HEK293 (cell line): Measurements from ENCODE around the gene MPZL1.

Experiments used
- GLI4 ChIP-seq: fragments of 450-650 bp; formaldehyde crosslinking; IDR thresholded peaks from 2 replicates; pipeline ENCODE4 v1.5.1; 2016; ENCODE audit warnings: missing biosample characterization, missing genetic modification characterization
- GLIS2 ChIP-seq: fragments of 450-650 bp; formaldehyde crosslinking; IDR thresholded peaks from 2 replicates; pipeline ENCODE4 v1.5.1; 2016; ENCODE audit warnings: missing biosample characterization, missing genetic modification characterization
- HOXC10 ChIP-seq: sonication (generic); formaldehyde crosslinking; IDR thresholded peaks from 2 replicates; pipeline ENCODE4 v1.8.1; 2023; ENCODE audit warnings: mild to moderate bottlenecking, missing genetic modification reagents
- HOXD13 ChIP-seq: sonication (generic); formaldehyde crosslinking; IDR thresholded peaks from 2 replicates; pipeline ENCODE4 v1.8.0; 2022; ENCODE audit warnings: missing genetic modification reagents, borderline replicate concordance
- KLF10 ChIP-seq: fragments of 450-650 bp; IDR thresholded peaks from 2 replicates; pipeline ENCODE4 v1.5.1; 2018; ENCODE audit warnings: missing biosample characterization, mild to moderate bottlenecking, missing genetic modification characterization
- TSHZ1 ChIP-seq: fragments of 450-650 bp; formaldehyde crosslinking; IDR thresholded peaks from 2 replicates; pipeline ENCODE4 v1.5.1; 2016; ENCODE audit warnings: missing biosample characterization, missing genetic modification characterization, borderline replicate concordance
- ZBTB11 ChIP-seq: fragments of 450-650 bp; formaldehyde crosslinking; conservative IDR thresholded peaks from 2 replicates; pipeline ENCODE4 v1.5.1; 2016; ENCODE audit warnings: low read depth, missing biosample characterization, missing genetic modification characterization
- ZBTB20 ChIP-seq: fragments of 450-650 bp; formaldehyde crosslinking; IDR thresholded peaks from 2 replicates; pipeline ENCODE4 v1.5.1; 2016; ENCODE audit warnings: missing biosample characterization, missing genetic modification characterization
- ZNF132 ChIP-seq: fragments of 450-650 bp; formaldehyde crosslinking; IDR thresholded peaks from 2 replicates; pipeline ENCODE4 v1.5.1; 2017; ENCODE audit warnings: missing biosample characterization, missing genetic modification characterization, borderline replicate concordance
- ZNF16 ChIP-seq: fragments of 450-650 bp; formaldehyde crosslinking; IDR thresholded peaks from 2 replicates; pipeline ENCODE4 v1.5.1; 2016; ENCODE audit warnings: low read depth, missing biosample characterization, missing genetic modification characterization
- ZNF184 ChIP-seq: fragments of 450-650 bp; IDR thresholded peaks from 2 replicates; pipeline ENCODE4 v1.5.1; 2018; ENCODE audit warnings: missing biosample characterization, mild to moderate bottlenecking, missing genetic modification characterization
- ZNF19 ChIP-seq: fragments of 450-650 bp; formaldehyde crosslinking; IDR thresholded peaks from 2 replicates; pipeline ENCODE4; 2016; ENCODE audit warnings: missing biosample characterization, missing genetic modification characterization, low read depth
- ZNF311 ChIP-seq: fragments of 450-650 bp; formaldehyde crosslinking; IDR thresholded peaks from 2 replicates; pipeline ENCODE4 v1.5.1; 2017; ENCODE audit warnings: missing biosample characterization, missing genetic modification characterization, borderline replicate concordance
- ZNF354C ChIP-seq: fragments of 450-650 bp; formaldehyde crosslinking; IDR thresholded peaks from 2 replicates; pipeline ENCODE4 v1.5.1; 2016; ENCODE audit warnings: missing biosample characterization, missing genetic modification characterization, low read depth, borderline replicate concordance
- ZNF366 ChIP-seq: fragments of 450-650 bp; formaldehyde crosslinking; conservative IDR thresholded peaks from 2 replicates; pipeline ENCODE4 v1.5.1; 2016; ENCODE audit warnings: missing biosample characterization, missing genetic modification characterization
- ZNF514 ChIP-seq: fragments of 450-650 bp; formaldehyde crosslinking; IDR thresholded peaks from 2 replicates; pipeline ENCODE4 v1.5.1; 2016; ENCODE audit warnings: missing biosample characterization, missing genetic modification characterization
- ZNF530 ChIP-seq: fragments of 450-650 bp; formaldehyde crosslinking; IDR thresholded peaks from 2 replicates; pipeline ENCODE4 v1.5.1; 2016; ENCODE audit warnings: low read depth, missing biosample characterization, missing genetic modification characterization
- ZNF585B ChIP-seq: fragments of 450-650 bp; formaldehyde crosslinking; IDR thresholded peaks from 2 replicates; pipeline ENCODE4 v1.5.1; 2016; ENCODE audit warnings: missing biosample characterization, missing genetic modification characterization
- ZNF621 ChIP-seq: fragments of 450-650 bp; formaldehyde crosslinking; IDR thresholded peaks from 2 replicates; pipeline ENCODE4 v1.5.1; 2017; ENCODE audit warnings: missing biosample characterization, missing genetic modification characterization
- ZNF626 ChIP-seq: fragments of 450-650 bp; sonication (Bioruptor Pico); formaldehyde crosslinking; IDR thresholded peaks from 2 replicates; pipeline ENCODE4 v1.5.1; 2018; ENCODE audit warnings: missing biosample characterization, missing genetic modification characterization, inconsistent platforms
- ZNF629 ChIP-seq: fragments of 450-650 bp; formaldehyde crosslinking; IDR thresholded peaks from 2 replicates; pipeline ENCODE4 v1.5.1; 2017; ENCODE audit warnings: missing biosample characterization, missing genetic modification characterization
- ZNF660 ChIP-seq: fragments of 450-650 bp; IDR thresholded peaks from 2 replicates; pipeline ENCODE4 v1.5.1; 2018; ENCODE audit warnings: missing biosample characterization, mild to moderate bottlenecking, missing genetic modification characterization
- ZNF670 ChIP-seq: fragments of 450-650 bp; formaldehyde crosslinking; IDR thresholded peaks from 2 replicates; pipeline ENCODE4 v1.5.1; 2016; ENCODE audit warnings: missing biosample characterization, missing genetic modification characterization, low read depth
- ZNF677 ChIP-seq: fragments of 450-650 bp; IDR thresholded peaks from 2 replicates; pipeline ENCODE4 v1.5.0; 2018; ENCODE audit warnings: missing biosample characterization, mild to moderate bottlenecking, missing genetic modification characterization, moderate library complexity
- ZSCAN4 ChIP-seq: fragments of 450-650 bp; formaldehyde crosslinking; IDR thresholded peaks from 2 replicates; pipeline ENCODE4 v1.5.1; 2017; ENCODE audit warnings: missing biosample characterization, missing genetic modification characterization
- ZXDB ChIP-seq: fragments of 450-650 bp; formaldehyde crosslinking; IDR thresholded peaks from 2 replicates; pipeline ENCODE4 v1.5.1; 2016; ENCODE audit warnings: missing biosample characterization, missing genetic modification characterization
- TF ChIP-seq, protein P1 (sequence below): fragments of 450-650 bp; formaldehyde crosslinking; IDR thresholded peaks from 2 replicates; pipeline ENCODE4 v1.5.1; 2016; ENCODE audit warnings: missing biosample characterization, missing genetic modification characterization

The MPZL1 gene

GRCh38 chr1:167714439-167715156 lies 7.2 kb upstream of the MPZL1 start (continued):
- TF ChIP-seq TSHZ1 (peak; percentile 69; the same call in 1 of the 2 replicates), ZXDB (tag by site-specific recombination) (peak; percentile 95), GLI4 (tag by site-specific recombination) (peak; percentile 88; the same call in 1 of the 2 replicates), ZNF530 (no peak), GLIS2 (tag by site-specific recombination) (peak; percentile 81), ZNF184 (peak; percentile 52; the same call in 1 of the 2 replicates), ZNF629 (tag by site-specific recombination) (peak; percentile 76), ZNF366 (tag by site-specific recombination) (peak; percentile 69), KLF10 (peak; percentile 66), ZNF514 (tag by site-specific recombination) (no peak), HOXC10 (CRISPR knock-in tag) (0 out of 2 replicates have a peak, but pooled peaks have one; percentile 59), ZNF621 (no peak), ZNF311 (no peak), ZNF354C (no peak), ZBTB11 (tag by site-specific recombination) (peak; percentile 76), ZBTB20 (peak; percentile 99), ZSCAN4 (peak; percentile 62; the same call in 1 of the 2 replicates), ZNF670 (tag by site-specific recombination) (no peak), ZNF660 (peak; percentile 74; the same call in 1 of the 2 replicates), HOXD13 (CRISPR knock-in tag) (no peak), ZNF626 (tag by site-specific recombination) (peak; percentile 60; the same call in 1 of the 2 replicates), ZNF677 (tag by site-specific recombination) (0 out of 2 replicates have a peak, but pooled peaks have one; percentile 2), ZNF16 (tag by site-specific recombination) (no peak), ZNF19 (tag by site-specific recombination) (no peak), ZNF585B (tag by site-specific recombination) (no peak), ZNF132 (tag by site-specific recombination) (no peak)
- TF ChIP-seq, protein P1, sequence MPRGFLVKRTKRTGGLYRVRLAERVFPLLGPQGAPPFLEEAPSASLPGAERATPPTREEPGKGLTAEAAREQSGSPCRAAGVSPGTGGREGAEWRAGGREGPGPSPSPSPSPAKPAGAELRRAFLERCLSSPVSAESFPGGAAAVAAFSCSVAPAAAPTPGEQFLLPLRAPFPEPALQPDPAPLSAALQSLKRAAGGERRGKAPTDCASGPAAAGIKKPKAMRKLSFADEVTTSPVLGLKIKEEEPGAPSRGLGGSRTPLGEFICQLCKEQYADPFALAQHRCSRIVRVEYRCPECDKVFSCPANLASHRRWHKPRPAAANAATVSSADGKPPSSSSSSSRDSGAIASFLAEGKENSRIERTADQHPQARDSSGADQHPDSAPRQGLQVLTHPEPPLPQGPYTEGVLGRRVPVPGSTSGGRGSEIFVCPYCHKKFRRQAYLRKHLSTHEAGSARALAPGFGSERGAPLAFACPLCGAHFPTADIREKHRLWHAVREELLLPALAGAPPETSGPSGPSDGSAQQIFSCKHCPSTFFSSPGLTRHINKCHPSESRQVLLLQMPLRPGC (tag by site-specific recombination) = peak; percentile 91
